B cell (primary cell): ENCODE measurements around the gene PCDHGC3. TPM values are rescaled to one million over a fixed set of nuclear protein-coding genes. Genes with fewer than 3 reads are reported as not detected.

Source experiments
- ATAC-seq: fragments of 200-7000 bp; cut with Tn5 transposase; one replicate; pipeline ENCODE4 v1.10.0; 2021; ENCODE audit warnings: low read depth, mild to moderate bottlenecking, moderate number of reproducible peaks, moderate library complexity
- CTCF ChIA-PET: fragments of 350-600 bp; sonication (Branson Sonifier 250); formaldehyde crosslinking; loops from one replicate; lab custom pipeline; 2021; ENCODE audit warnings: antibody characterized with exemption, inconsistent platforms; lab: Charles Lee
- POLR2A ChIA-PET: fragments of 350-600 bp; sonication (Branson Sonifier 250); formaldehyde crosslinking; loops from one replicate; lab custom pipeline; 2021; ENCODE audit warnings: antibody characterized with exemption; lab: Charles Lee
- DNase-seq: peaks from one replicate; pipeline ENCODE4 v3.0.0; 2013
- H2AFZ ChIP-seq: 2 replicates; pipeline ENCODE4 v1.6.1; 2012; ENCODE audit warnings: mild to moderate bottlenecking, low read depth, low read length; ENCODE audit not compliant: insufficient read depth, poor library complexity, severe bottlenecking
- H3K27ac ChIP-seq, 2 donors: 1 replicate in 1 of 2; 2 replicates in 1 of 2; pipeline ENCODE4 v1.5.1; 2012 to 2013; ENCODE audit warnings: low read length in 2 of 2, mild to moderate bottlenecking in 2 of 2, moderate library complexity in 1 of 2
- H3K27me3 ChIP-seq, 4 experiments: fragments of 200-600 bp in 1 of 4; sonication (generic) in 1 of 4; replicated peaks in 1 of 4; 1 replicate in 2 of 4; 2 replicates in 2 of 4; pipeline versions ENCODE4 v1.6.1 to v1.7.0; 2013 to 2016; ENCODE audit warnings: low read length in 3 of 4, mild to moderate bottlenecking in 2 of 4, mixed read lengths in 1 of 4, moderate library complexity in 1 of 4; ENCODE audit not compliant: insufficient read depth in 4 of 4, control insufficient read depth in 3 of 4; ENCODE audit errors: control extremely low read depth in 1 of 4
- H3K36me3 ChIP-seq, 2 experiments: replicated peaks in 1 of 2; 1 replicate in 1 of 2; 2 replicates in 1 of 2; pipeline versions ENCODE4 v1.6.1 to v1.7.1; 2013; ENCODE audit warnings: low read length in 1 of 2; ENCODE audit not compliant: insufficient read depth in 2 of 2, control insufficient read depth in 1 of 2; ENCODE audit errors: control extremely low read depth in 1 of 2, extremely low read depth in 1 of 2
- H3K4me1 ChIP-seq, 2 donors: fragments of 200-600 bp in 1 of 2; sonication (generic) in 1 of 2; 1 replicate in 1 of 2; 2 replicates in 1 of 2; pipeline versions ENCODE4 v1.5.1 to v1.6.1; 2013 to 2017; ENCODE audit warnings: low read length in 2 of 2; ENCODE audit not compliant: control insufficient read depth in 2 of 2, insufficient read depth in 2 of 2
- H3K4me2 ChIP-seq: replicated peaks from 2 replicates; pipeline ENCODE3; 2012; ENCODE audit warnings: mild to moderate bottlenecking, low read depth, low read length; ENCODE audit not compliant: poor library complexity, severe bottlenecking
- H3K4me3 ChIP-seq, 5 experiments: fragments of 200-600 bp in 1 of 5; sonication (generic) in 1 of 5; 1 replicate in 3 of 5; 2 replicates in 2 of 5; pipeline versions ENCODE4 v1.5.1 to v1.7.0; 2011 to 2016; ENCODE audit warnings: low read length in 4 of 5, mild to moderate bottlenecking in 4 of 5, low read depth in 2 of 5, control low read depth in 1 of 5, moderate library complexity in 1 of 5; ENCODE audit not compliant: insufficient read depth in 1 of 5; ENCODE audit errors: control extremely low read depth in 1 of 5, extremely low read depth in 1 of 5
- H3K79me2 ChIP-seq: fragments of 200-600 bp; sonication (generic); one replicate; pipeline ENCODE4 v1.6.0; 2016; ENCODE audit warnings: low read length; ENCODE audit not compliant: control insufficient read depth, insufficient read depth
- H3K9ac ChIP-seq: fragments of 200-600 bp; sonication (generic); 2 replicates; pipeline ENCODE4 v1.6.1; 2017; ENCODE audit warnings: mild to moderate bottlenecking, low read length, moderate library complexity
- H3K9me3 ChIP-seq, 3 donors: one replicate each; pipeline versions ENCODE4 v1.6.1 to v1.7.1; 2013; ENCODE audit warnings: low read length in 2 of 3; ENCODE audit not compliant: control insufficient read depth in 2 of 3, insufficient read depth in 1 of 3; ENCODE audit errors: control extremely low read depth in 1 of 3
- H4K20me1 ChIP-seq: 2 replicates; pipeline ENCODE4 v1.6.0; 2012; ENCODE audit warnings: mild to moderate bottlenecking, low read length; ENCODE audit not compliant: insufficient read depth, control insufficient read depth, poor library complexity, severe bottlenecking
- H3K27ac Mint-ChIP-seq: one replicate; pipeline ENCODE4 v1.8.0; 2021; ENCODE audit warnings: mixed read lengths
- H3K27me3 Mint-ChIP-seq: one replicate; pipeline ENCODE4 v1.8.0; 2021; ENCODE audit warnings: mixed read lengths
- H3K4me1 Mint-ChIP-seq: one replicate; pipeline ENCODE4 v1.8.0; 2021; ENCODE audit warnings: mixed read lengths
- H3K4me3 Mint-ChIP-seq: one replicate; pipeline ENCODE4 v1.8.0; 2021; ENCODE audit warnings: mixed read lengths
- H3K9me3 Mint-ChIP-seq: one replicate; pipeline ENCODE4 v1.8.0; 2022; ENCODE audit warnings: mixed read lengths; ENCODE audit not compliant: insufficient read depth
- CTCF ChIP-seq: fragments of 200-600 bp; IDR thresholded peaks from one replicate; pipeline ENCODE4 v1.8.0; 2022; ENCODE audit warnings: antibody characterized with exemption, mild to moderate bottlenecking
- EZH2 ChIP-seq: IDR thresholded peaks from 2 replicates; pipeline ENCODE4 v1.6.1; 2012; ENCODE audit warnings: borderline replicate concordance, low read depth, mild to moderate bottlenecking, moderate library complexity, low read length; ENCODE audit not compliant: insufficient read depth, poor library complexity, severe bottlenecking
- WGBS: methylation state at CpG from one replicate; pipeline ENCODE4 v1.1.5; 2013; ENCODE audit warnings: missing lambda C conversion rate; ENCODE audit not compliant: insufficient coverage; 5-methylcytosine and 5-hydroxymethylcytosine counted together
- intact Hi-C: fragments of 100-400 bp; cut with micrococcal nuclease; formaldehyde crosslinking; loops from one replicate; pipeline ENCODE4 v1.10.0; 2022
- polyA plus RNA-seq: library from polyadenylated mRNA; depleted of rRNA; stranded (reverse); fragments of >200 nt; gene quantifications from 2 replicates; pipeline ENCODE4 v1.2.3, GENCODE V29; 2012
- total RNA-seq, 2 donors: library from RNA; stranded (reverse); fragments of 120-200 nt in 1 of 2; gene quantifications; 1 replicate in 1 of 2; 2 replicates in 1 of 2; pipeline versions ENCODE4 v1.2.3 to v1.2.4, GENCODE V29; 2013 to 2022

The PCDHGC3 gene
- total and polyA plus RNA-seq, 2 donors (not counting 1 experiment from before 2014, with no cell fraction given): 0.88 to 2.0 TPM

GRCh38 chr5:141510160-141510559 is 34.4 kb downstream of the PCDHGC3 start:
- Mint-ChIP-seq H3K4me3 (peak overlapping the region; percentile 92), H3K4me1 (peaks cover 82% of the 10 kb centered on the region), H3K27ac (peak overlapping the region; percentile 75), H3K27me3 (no peaks in the 10 kb centered on the region), H3K9me3 (peaks cover 3% of the 10 kb centered on the region)
- Histone ChIP-seq H3K27ac (peak overlapping the region in 1 of 2 donors; percentile 51), H3K9me3 (peaks cover 0 to 13% (median 0%) of the 10 kb centered on the region in 3 donors), H3K79me2 (no peaks in the 10 kb centered on the region), H3K4me1 (peaks cover 58 to 86% of the 10 kb centered on the region in 2 donors), H3K4me3 (no peak overlapping the region), H3K4me2 (peak overlapping the region; percentile 27), H4K20me1 (peaks cover 5% of the 10 kb centered on the region), H3K9ac (peak overlapping the region; percentile 34), H2AFZ (no peak overlapping the region), H3K27me3 (no peaks in the 10 kb centered on the region), H3K36me3 (peaks cover 0 to 6% of the 10 kb centered on the region in 2 experiments)
- DNase-seq: peak; percentile 21
- ChIA-PET CTCF (interaction anchor here (0.7 to 12.8 kb wide), 11 partner anchors 11 to 97 kb away, joined by 3 to 176 read pairs (median 5); partner anchors contain the start of genes PCDHGA10, PCDHGA11, PCDHGA12 and PCDHGB7), POLR2A (interaction anchor here (0.7 kb wide), 1 partner anchor 112 kb away, joined by 7 read pairs; no protein-coding TSS in a partner anchor)
- intact Hi-C loops: loop anchor here (2.0 kb wide), 1 partner anchor 33 kb away; no protein-coding TSS in a partner anchor
- WGBS: no CpG with 5 or more reads among the region's 9 CpGs
- no peak for ATAC-seq
- TF ChIP-seq EZH2 (no peak), CTCF (no peak)
